ENCODE measurements around the gene GATA5. TPM values are rescaled to one million over a fixed set of nuclear protein-coding genes. Genes with fewer than 3 reads are reported as not detected.

The GATA5 gene
- total RNA-seq, 1 experiment from 2014 or later: not detected

DNA sequence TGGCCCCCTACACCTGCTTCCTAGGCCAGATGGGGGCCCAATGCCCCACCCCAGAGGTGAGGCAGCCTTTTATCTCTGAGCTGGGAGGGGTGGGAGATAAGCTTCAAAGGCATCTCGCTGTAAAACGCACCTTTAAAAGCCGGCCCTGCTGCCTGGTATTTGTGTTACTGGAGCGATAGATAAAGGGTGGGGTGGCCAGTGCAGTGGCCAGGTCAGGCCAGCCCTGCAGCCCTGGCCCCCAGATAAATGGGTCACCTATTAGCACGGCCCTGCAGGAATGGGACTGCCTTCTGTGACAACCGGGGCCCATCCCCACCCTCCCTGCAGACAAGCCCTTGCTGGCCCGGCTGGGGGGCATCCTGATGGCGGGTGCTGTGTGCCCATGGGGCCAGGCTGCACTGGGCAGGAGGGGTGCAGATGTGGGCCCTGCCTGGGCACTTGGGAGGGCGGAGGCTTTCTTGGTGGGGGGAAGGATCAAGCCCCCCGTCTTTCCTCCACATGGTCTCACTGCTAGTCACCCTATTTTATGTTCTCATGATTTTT, 45.4 kb downstream of the GATA5 start:
- DNase-seq (ENCODE audit: low read depth, low spot score) (no peak), ATAC-seq (no peak)
- no peak overlapping the region for H3K9ac ChIP-seq (ENCODE audit: low read length)
- H3K27me3 ChIP-seq (ENCODE audit: insufficient read depth, low read length): no peaks in the 10 kb centered on the region
- H3K9me3 ChIP-seq (ENCODE audit: control insufficient read depth in 1 of 2, insufficient read depth in 1 of 2, low read depth in 1 of 2, low read length in 2 of 2): no peaks in the 10 kb centered on the region
- ChIA-PET CTCF (no interaction called here), RAD21 (ENCODE audit: low non-redundant PET in 1 of 2, low total read pairs in 2 of 2, uncharacterized antibody in 2 of 2, unreplicated experiment in 2 of 2) (no interaction called here), POLR2A (no interaction called here)
- H2AFZ ChIP-seq (ENCODE audit: low read depth, low read length, poor library complexity, severe bottlenecking): no peak overlapping the region
- H4K20me1 ChIP-seq (ENCODE audit: insufficient read depth): no peaks in the 10 kb centered on the region
- BruUV-seq (replicated peaks): no TSS peak
- no peak overlapping the region for H3K27ac ChIP-seq (ENCODE audit: low read depth, low read length)
- H3K4me1 ChIP-seq (ENCODE audit: control insufficient read depth in 1 of 2, insufficient read depth in 2 of 2, low read length in 2 of 2): peaks cover 29 to 32% of the 10 kb centered on the region in 2 experiments
- no peak overlapping the region for H3K4me2 ChIP-seq (ENCODE audit: low read length)
- H3K4me3 ChIP-seq (replicated peaks in 1 of 2; ENCODE audit: low read depth in 1 of 2, low read length in 2 of 2): no peak overlapping the region
- TF ChIP-seq YY1 (IDR thresholded peaks at IDR 0.05; ENCODE audit: extremely low read depth, insufficient replicate concordance, low read depth, low read length) (no peak), EGR1 (IDR thresholded peaks at IDR 0.05; ENCODE audit: low read depth) (no peak), CEBPB (IDR thresholded peaks at IDR 0.05; ENCODE audit: low read depth) (no peak), SP1 (IDR thresholded peaks at IDR 0.05; ENCODE audit: low read depth) (no peak), POLR2A (IDR thresholded peaks at IDR 0.05; ENCODE audit: borderline replicate concordance, extremely low read depth, insufficient read depth, insufficient read length) (no peak), JUND (IDR thresholded peaks at IDR 0.05) (no peak), ZNF274 (IDR thresholded peaks at IDR 0.05; ENCODE audit: low read depth, low read length) (no peak), ZFX (IDR thresholded peaks at IDR 0.05) (no peak), EZH2phosphoT487 (IDR thresholded peaks at IDR 0.05; ENCODE audit: borderline replicate concordance) (no peak), SRF (IDR thresholded peaks at IDR 0.05; ENCODE audit: low read depth) (no peak), FOSL1 (IDR thresholded peaks at IDR 0.05; ENCODE audit: low read depth) (no peak), SIN3A (IDR thresholded peaks at IDR 0.05; ENCODE audit: low read depth) (no peak), RAD21 (IDR thresholded peaks at IDR 0.05; ENCODE audit: low read depth) (no peak)
- TF ChIP-seq, protein P1, sequence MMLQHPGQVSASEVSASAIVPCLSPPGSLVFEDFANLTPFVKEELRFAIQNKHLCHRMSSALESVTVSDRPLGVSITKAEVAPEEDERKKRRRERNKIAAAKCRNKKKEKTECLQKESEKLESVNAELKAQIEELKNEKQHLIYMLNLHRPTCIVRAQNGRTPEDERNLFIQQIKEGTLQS (IDR thresholded peaks at IDR 0.05): no peak
- no peaks in the 10 kb centered on the region for H3K9me2 ChIP-seq (ENCODE audit: insufficient read depth)
- no peaks in the 10 kb centered on the region for H3K36me3 ChIP-seq (ENCODE audit: control insufficient read depth in 1 of 2, insufficient read depth in 2 of 2, low read length in 2 of 2)
- no peaks in the 10 kb centered on the region for H3K79me2 ChIP-seq (ENCODE audit: insufficient read depth, low read length)
- intact Hi-C loops (cut with micrococcal nuclease): no loop called here
